Stimulated activated naive CD8-positive, alpha-beta T cell treated with anti-CD3 and anti-CD28 coated beads, Interleukin-15, Interleukin-2, amounts not matched to agents 100 ng/mL and 50 ng/mL, for 24 hours (primary cell): ENCODE data around the gene WFIKKN2.

Experiments
- H3K27ac Mint-ChIP-seq: one replicate; pipeline ENCODE4 v1.8.0; 2021; ENCODE audit warnings: mild to moderate bottlenecking, mixed read lengths
- H3K27me3 Mint-ChIP-seq: one replicate; pipeline ENCODE4 v1.8.0; 2021; ENCODE audit warnings: mixed read lengths
- H3K36me3 Mint-ChIP-seq: one replicate; pipeline ENCODE4 v1.8.0; 2021; ENCODE audit warnings: low read depth, mixed read lengths
- H3K4me1 Mint-ChIP-seq: one replicate; pipeline ENCODE4 v1.8.0; 2021; ENCODE audit warnings: low read depth, mixed read lengths
- H3K4me3 Mint-ChIP-seq: one replicate; pipeline ENCODE4 v1.8.0; 2021; ENCODE audit warnings: mild to moderate bottlenecking, mixed read lengths
- H3K9me3 Mint-ChIP-seq: one replicate; pipeline ENCODE4 v1.8.0; 2021; ENCODE audit warnings: mixed read lengths

WFIKKN2 gene, protein sequence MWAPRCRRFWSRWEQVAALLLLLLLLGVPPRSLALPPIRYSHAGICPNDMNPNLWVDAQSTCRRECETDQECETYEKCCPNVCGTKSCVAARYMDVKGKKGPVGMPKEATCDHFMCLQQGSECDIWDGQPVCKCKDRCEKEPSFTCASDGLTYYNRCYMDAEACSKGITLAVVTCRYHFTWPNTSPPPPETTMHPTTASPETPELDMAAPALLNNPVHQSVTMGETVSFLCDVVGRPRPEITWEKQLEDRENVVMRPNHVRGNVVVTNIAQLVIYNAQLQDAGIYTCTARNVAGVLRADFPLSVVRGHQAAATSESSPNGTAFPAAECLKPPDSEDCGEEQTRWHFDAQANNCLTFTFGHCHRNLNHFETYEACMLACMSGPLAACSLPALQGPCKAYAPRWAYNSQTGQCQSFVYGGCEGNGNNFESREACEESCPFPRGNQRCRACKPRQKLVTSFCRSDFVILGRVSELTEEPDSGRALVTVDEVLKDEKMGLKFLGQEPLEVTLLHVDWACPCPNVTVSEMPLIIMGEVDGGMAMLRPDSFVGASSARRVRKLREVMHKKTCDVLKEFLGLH

DNA sequence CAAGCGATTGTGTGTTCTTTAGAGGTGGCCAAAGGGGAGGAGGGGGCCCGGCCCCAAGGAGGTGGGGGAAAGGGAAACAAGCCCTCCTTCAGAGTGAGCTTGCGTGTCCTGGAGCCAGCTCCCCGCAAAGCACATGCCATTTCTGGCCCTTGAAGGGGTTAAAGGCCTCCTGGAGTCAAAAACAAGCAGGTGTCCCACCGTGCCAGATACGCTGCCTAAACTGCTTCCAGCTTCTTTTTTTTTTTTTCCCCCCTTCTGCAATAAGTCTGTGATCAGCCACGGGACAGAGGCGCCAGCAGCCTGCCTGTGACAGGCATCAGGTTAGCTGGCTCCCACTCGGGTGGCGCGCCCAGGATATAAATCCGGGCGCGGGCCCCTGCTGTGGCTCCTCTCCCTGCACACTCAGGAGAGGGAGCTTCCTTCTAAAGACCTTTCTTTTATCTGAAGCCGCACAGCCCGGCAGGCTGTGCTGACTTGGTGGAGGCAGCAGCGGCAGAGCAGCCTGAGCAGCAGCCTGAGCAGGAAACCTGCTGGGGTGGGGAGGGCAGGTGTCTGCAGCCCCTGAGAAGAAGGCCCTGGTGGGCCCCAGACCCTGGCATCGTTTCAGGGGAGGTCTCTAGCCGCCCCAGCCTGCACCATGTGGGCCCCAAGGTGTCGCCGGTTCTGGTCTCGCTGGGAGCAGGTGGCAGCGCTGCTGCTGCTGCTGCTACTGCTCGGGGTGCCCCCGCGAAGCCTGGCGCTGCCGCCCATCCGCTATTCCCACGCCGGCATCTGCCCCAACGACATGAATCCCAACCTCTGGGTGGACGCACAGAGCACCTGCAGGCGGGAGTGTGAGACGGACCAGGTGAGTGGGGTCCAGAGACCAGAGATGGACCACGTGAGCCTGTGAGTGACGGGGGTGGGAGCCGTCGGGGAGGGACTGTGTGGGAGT, at the start of gene WFIKKN2:
WFIKKN2 (plus strand) TSS at position 286 of the 934 bp plus-strand sequence; CDS start at position 638, 352 bp downstream.
- H3K27ac Mint-ChIP-seq, result no peak within 1 kb of the TSS
- no peaks in the 10 kb centered on the region for H3K36me3 Mint-ChIP-seq
- no peak within 1 kb of the TSS for H3K4me3 Mint-ChIP-seq
- H3K27me3 Mint-ChIP-seq, result peaks cover 22% of the 10 kb centered on the region
- H3K4me1 Mint-ChIP-seq, result no peaks in the 10 kb centered on the region
- H3K9me3 Mint-ChIP-seq, result no peaks in the 10 kb centered on the region

DNA sequence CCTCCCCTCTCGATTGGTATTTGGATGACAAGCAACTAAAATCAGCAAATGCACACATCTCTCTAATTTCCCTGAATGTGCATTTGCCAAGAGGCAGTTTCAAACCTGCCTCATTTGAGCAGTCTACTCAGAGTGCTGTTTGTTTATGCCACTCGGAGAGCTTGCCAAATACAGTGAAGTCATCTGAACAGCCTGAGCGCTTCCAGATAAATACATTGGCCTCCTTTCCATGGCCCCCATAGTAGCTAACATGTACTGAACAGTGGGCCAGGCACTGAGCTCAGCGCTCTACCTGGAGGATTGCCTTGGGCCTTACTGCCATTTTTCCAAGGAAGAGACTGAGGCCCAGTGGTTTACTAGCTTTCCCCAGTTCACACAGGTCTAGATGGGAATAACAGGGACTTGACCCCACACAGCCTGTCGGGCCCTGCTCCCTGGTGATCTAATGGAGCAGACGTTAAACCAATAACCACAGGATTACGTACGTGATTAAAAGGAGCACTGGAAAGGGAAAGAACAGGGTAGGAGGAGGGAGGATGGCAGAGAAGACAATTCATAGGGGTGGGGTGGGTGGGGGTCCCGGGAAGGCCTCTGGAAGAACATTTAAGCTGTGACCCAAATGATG, 49.3 kb upstream of the WFIKKN2 start:
- no peak overlapping the region for H3K4me3 Mint-ChIP-seq
- no peaks in the 10 kb centered on the region for H3K36me3 Mint-ChIP-seq
- peaks cover 4% of the 10 kb centered on the region for H3K27me3 Mint-ChIP-seq
- no peak overlapping the region for H3K27ac Mint-ChIP-seq
- H3K4me1 Mint-ChIP-seq, result peaks cover 8% of the 10 kb centered on the region
- no peaks in the 10 kb centered on the region for H3K9me3 Mint-ChIP-seq

DNA sequence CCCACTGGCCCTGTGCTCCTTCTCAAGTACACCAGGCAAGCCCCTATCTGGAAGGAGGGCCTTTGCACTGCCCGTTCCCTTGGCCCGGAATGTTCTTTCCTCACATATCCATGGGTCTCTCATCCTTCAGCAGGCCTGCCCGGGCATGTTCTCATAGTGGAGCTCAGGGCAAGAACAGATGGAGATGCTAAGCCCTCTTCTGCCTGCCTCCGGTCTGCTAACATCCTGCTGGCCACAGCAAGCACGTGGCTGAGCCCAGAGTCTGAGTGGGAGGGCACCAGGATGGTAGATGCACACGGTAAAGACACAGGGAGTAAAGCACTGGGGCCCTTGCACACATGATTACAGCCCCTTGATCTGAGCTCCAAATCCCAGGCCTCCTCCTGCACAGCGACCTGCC, 48.3 kb upstream of the WFIKKN2 start:
- peaks cover 5% of the 10 kb centered on the region for H3K4me1 Mint-ChIP-seq
- H3K36me3 Mint-ChIP-seq, result no peaks in the 10 kb centered on the region
- H3K9me3 Mint-ChIP-seq, result no peaks in the 10 kb centered on the region
- peaks cover 4% of the 10 kb centered on the region for H3K27me3 Mint-ChIP-seq
- H3K4me3 Mint-ChIP-seq, result no peak overlapping the region
- no peak overlapping the region for H3K27ac Mint-ChIP-seq

DNA sequence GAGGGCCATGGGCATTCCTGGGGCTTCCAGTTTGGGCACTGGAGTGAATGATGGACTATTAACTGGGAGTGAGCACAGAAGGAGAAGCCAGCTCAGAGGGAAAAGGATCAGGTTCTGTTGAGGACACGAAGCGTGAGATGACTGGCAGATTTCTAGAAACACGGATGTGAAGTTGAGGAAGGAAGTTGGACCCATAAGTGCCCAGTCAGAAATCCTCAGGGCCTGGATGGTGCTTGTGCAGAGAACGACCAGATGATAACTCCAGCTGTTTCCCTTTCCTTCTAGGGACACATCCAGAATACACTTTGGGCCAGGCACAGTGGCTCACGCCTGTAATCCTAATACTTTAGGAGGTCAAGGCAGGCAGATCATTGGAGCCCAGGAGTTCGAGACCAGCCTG, 44.8 kb upstream of the WFIKKN2 start:
- Mint-ChIP-seq H3K36me3 (no peaks in the 10 kb centered on the region), H3K27ac (no peak overlapping the region), H3K4me3 (no peak overlapping the region), H3K27me3 (no peaks in the 10 kb centered on the region), H3K4me1 (no peaks in the 10 kb centered on the region), H3K9me3 (no peaks in the 10 kb centered on the region)

DNA sequence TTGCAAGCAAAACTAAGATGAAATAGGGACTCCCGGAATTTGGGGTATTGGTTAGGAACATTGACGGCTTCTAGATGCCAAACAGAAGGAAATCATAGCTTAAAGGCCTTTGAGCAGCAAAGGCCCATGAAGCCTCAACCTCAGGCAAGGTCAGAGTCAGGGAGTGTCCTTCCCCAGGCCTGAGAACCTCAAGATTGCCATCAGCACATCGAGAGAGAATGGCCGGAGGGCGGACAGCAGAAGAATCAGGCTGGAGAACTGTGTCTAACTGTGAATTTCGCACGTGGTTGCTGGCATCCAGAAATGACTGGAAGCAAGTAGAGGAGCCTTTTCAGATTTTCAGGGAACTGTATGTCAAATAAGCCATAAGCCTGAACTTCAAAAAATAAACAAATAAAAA, 43.3 kb upstream of the WFIKKN2 start:
- Mint-ChIP-seq H3K27ac (no peak overlapping the region), H3K9me3 (no peaks in the 10 kb centered on the region), H3K4me3 (no peak overlapping the region), H3K4me1 (no peaks in the 10 kb centered on the region), H3K27me3 (no peaks in the 10 kb centered on the region), H3K36me3 (no peaks in the 10 kb centered on the region)

DNA sequence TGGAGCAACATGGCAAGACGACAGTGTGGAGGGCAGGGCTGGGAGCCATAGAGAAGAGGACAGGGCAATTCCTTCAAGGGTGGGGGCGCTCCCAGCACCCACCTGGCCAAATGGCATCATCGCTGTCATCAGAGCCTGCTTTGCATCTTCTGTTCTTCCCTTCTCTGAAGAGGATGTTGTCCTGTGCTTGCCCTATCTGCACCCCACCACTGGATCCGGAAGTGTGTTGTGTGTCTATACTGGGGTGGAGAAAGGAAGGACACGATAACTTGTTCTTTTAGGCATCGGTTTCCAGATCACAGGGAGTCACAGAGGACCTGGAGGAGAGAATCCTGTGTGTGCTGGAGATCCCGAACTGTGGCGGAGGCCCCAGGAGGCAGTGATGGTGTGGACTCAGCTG, 42.4 kb upstream of the WFIKKN2 start:
- H3K4me3 Mint-ChIP-seq, result no peak overlapping the region
- no peaks in the 10 kb centered on the region for H3K36me3 Mint-ChIP-seq
- no peaks in the 10 kb centered on the region for H3K27me3 Mint-ChIP-seq
- no peak overlapping the region for H3K27ac Mint-ChIP-seq
- no peaks in the 10 kb centered on the region for H3K9me3 Mint-ChIP-seq
- H3K4me1 Mint-ChIP-seq, result no peaks in the 10 kb centered on the region

DNA sequence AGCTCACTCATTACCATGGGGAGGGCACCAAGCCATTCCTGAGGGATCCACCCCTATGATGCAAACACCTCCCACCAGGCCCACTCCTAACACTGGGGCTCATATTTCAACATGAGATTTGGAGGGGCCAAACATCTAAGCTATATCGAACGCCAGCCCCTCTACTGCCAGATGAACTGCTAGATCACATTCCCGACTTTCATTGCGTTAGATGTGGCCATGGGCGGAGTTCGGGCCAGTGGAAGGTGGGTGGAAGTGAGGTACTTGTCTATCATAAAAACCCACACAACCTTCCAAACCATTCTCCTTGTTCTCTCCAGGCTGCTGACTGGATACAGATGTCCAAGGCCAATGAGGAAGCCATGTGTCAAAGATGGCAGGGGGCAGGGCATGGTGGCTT, 41.0 kb upstream of the WFIKKN2 start:
- Mint-ChIP-seq H3K4me1 (no peaks in the 10 kb centered on the region), H3K27me3 (no peaks in the 10 kb centered on the region), H3K9me3 (no peaks in the 10 kb centered on the region), H3K4me3 (no peak overlapping the region), H3K27ac (no peak overlapping the region), H3K36me3 (no peaks in the 10 kb centered on the region)

DNA sequence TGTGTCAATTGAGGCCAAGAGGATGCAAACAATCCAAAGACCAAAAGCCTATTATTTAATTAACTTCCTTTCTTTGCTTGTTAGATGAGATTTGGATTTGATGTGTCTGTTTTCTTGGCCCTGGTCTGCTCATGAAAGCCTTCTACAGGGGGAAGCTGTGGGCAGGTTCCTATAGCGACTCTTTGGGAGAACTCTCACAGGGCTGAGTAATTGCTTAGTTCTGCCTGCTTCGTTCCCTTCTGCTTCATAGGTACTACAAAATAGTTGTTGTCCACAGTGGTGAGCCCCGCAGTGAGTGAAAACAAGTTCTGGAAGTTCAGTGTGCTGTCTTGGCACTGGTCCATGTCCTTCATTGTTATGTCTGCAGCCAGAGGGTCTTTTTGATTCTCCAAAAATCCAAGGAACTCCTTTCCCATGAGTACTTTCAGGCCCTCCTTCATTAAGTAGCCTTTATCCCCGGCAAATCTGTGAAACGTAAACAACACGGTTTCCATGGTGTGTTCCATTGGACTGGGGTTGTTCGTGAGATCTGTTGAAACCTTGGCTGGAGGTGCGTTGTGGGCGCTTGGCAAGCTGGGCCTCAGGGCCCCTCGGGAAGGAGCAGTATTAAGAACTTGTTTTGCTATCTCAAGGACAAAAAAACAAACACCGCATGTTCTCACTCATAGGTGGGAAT, 38.1 kb upstream of the WFIKKN2 start:
- Mint-ChIP-seq H3K4me1 (no peaks in the 10 kb centered on the region), H3K27ac (no peak overlapping the region), H3K9me3 (no peaks in the 10 kb centered on the region), H3K4me3 (no peak overlapping the region), H3K27me3 (no peaks in the 10 kb centered on the region), H3K36me3 (no peaks in the 10 kb centered on the region)

DNA sequence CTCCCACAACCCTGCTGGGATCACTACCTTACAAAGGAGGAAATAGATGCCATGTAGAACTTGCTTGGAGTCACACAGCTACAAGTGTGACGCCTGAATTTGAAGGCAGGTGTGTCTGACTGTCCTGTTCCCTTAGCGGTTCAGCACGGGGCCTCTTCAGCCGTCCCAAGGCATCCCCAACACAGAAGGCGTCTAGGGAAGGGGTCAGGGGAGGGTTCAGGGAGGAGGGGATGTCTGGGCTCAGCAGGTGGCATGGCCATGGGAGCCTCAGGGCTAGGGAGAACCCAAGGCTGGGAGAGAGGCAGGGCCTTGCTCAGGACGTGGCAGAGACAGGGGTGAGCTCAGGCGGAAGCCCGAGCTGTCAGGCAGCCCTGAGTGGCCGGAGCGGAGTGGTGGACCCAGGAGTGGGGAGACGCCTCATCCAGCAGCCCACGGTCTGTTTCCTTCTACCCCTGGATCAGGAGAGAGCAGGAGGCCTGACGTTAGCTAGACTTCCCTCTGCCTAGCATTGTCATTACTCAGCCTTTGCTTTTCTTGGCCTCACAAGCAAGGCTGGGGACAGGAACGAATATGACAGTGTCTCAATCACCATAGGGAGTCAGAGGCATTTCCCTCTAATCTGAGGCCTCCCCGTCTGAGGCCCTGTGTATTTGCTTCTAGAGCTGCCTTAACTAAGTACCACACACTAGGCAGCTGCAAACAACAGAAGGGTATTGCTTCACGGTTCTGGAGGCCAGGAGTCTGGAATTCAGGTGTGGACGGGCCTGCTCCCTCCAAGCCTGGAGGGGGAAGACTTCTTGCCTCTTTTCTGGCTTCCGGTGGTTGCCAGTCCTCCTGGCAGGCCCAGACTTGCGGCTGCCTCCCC, 36.7 kb upstream of the WFIKKN2 start:
- Mint-ChIP-seq H3K4me1 (no peaks in the 10 kb centered on the region), H3K27me3 (no peaks in the 10 kb centered on the region), H3K4me3 (no peak overlapping the region), H3K9me3 (no peaks in the 10 kb centered on the region), H3K27ac (no peak overlapping the region), H3K36me3 (no peaks in the 10 kb centered on the region)

DNA sequence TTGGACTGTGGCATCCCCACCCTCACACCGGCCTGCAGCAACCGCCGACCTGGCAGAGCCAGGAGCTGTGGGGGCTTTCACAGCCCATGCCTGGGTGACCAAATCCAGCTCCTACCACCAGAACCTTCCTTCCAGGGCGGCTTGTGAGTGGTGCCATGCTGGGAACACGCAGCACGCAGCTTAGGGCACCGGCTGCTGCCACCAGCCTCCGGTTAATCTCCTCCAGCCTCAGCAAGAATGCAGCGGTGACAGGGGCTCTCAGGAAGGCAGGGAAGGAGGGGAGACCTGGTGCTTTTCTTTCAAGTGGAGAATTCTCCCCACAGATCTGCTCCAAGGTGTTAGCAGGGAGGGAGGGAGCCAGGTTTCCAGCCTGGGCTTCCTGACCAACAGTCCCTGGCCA, 35.8 kb upstream of the WFIKKN2 start:
- Mint-ChIP-seq H3K27ac (no peak overlapping the region), H3K4me3 (no peak overlapping the region), H3K4me1 (no peaks in the 10 kb centered on the region), H3K36me3 (no peaks in the 10 kb centered on the region), H3K27me3 (no peaks in the 10 kb centered on the region), H3K9me3 (no peaks in the 10 kb centered on the region)

- Mint-ChIP-seq H3K27ac (no peak overlapping the region), H3K4me1 (no peaks in the 10 kb centered on the region)
Measured at GRCh38 chr17:50800196-50800700, 35.1 kb upstream of the WFIKKN2 start.

DNA sequence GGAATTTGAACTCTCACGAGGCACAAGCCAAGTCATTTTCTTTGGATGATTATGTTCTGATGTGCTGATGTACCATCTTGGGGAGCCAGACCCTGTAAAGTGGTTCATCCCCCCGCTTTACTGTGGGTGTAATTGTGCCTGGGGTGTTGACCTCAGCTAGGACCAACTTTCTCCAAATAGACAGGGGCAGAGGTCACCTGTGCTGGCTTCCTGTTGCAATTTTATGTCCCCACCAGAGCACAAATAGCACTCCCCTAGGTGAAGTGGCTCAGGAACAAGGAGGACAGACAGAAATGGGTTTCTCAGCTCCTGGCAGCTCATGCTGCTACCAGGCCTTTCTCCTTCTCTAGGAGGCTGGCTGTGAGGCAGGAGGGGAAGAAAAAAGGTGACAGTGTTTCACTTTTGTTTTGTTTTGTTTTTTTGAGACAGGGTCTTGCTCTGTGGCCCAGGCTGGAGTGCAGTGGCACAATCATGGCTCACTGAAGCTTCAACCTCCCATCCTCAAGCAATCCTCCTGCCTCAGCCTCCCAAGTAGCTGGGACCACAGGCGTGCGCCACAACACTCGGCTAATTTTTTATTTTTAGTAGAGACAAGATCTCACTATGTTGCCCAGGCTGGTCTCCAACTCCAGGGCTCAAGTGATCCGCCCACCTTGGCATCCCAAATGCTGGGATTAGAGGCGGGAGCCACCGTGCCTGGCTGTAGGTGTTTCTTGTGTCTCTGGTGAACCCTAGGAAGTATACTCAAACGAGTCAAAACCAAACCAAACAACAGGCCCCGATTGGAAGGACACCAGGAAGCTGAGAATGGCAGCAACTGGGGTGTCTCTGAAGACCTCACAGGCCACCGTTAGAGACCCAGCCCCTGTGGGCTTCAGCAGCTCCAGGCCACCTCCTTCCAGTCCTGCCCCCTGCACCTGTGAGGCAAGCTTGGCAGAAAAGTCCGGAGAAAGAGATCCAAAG, 32.5 kb upstream of the WFIKKN2 start:
- Mint-ChIP-seq H3K27me3 (no peaks in the 10 kb centered on the region), H3K27ac (no peak overlapping the region), H3K4me3 (no peak overlapping the region), H3K36me3 (no peaks in the 10 kb centered on the region), H3K9me3 (no peaks in the 10 kb centered on the region), H3K4me1 (no peaks in the 10 kb centered on the region)

More at GRCh38 chr17:50800196-50800700, 35.1 kb upstream of the WFIKKN2 start:
- Mint-ChIP-seq H3K9me3 (no peaks in the 10 kb centered on the region), H3K27me3 (no peaks in the 10 kb centered on the region), H3K4me3 (no peak overlapping the region), H3K36me3 (no peaks in the 10 kb centered on the region)

GRCh38 chr17:50803676-50804075, 31.7 kb upstream of the WFIKKN2 start:
- Mint-ChIP-seq H3K27me3 (no peaks in the 10 kb centered on the region), H3K4me3 (no peak overlapping the region), H3K4me1 (no peaks in the 10 kb centered on the region), H3K36me3 (no peaks in the 10 kb centered on the region), H3K9me3 (no peaks in the 10 kb centered on the region), H3K27ac (no peak overlapping the region)
